Ishikawa (cell line): ENCODE measurements around the gene RTEL1.

Experiments
- CEBPB ChIP-seq: IDR thresholded peaks from 2 replicates; pipeline ENCODE4 v1.6.1; 2012
- CREB1 ChIP-seq: IDR thresholded peaks from 2 replicates; pipeline ENCODE4 v1.6.1; 2012; ENCODE audit warnings: low read depth
- EGR1 ChIP-seq: IDR thresholded peaks from 2 replicates; pipeline ENCODE4 v1.6.1; 2012
- EP300 ChIP-seq: IDR thresholded peaks from 2 replicates; pipeline ENCODE4 v1.6.1; 2012; ENCODE audit warnings: borderline replicate concordance
- FOXM1 ChIP-seq: IDR thresholded peaks from 2 replicates; pipeline ENCODE4 v1.6.1; 2012; ENCODE audit warnings: low read depth, borderline replicate concordance
- MAX ChIP-seq: IDR thresholded peaks from 2 replicates; pipeline ENCODE4 v1.6.1; 2012
- NFIC ChIP-seq: IDR thresholded peaks from 2 replicates; pipeline ENCODE4 v1.6.1; 2012
- RAD21 ChIP-seq: IDR thresholded peaks from 2 replicates; pipeline ENCODE4 v1.6.1; 2012; ENCODE audit warnings: low read depth
- REST ChIP-seq: IDR thresholded peaks from 2 replicates; pipeline ENCODE4 v1.6.1; 2012; ENCODE audit warnings: low read depth, mild to moderate bottlenecking
- TAF1 ChIP-seq: IDR thresholded peaks from 2 replicates; pipeline ENCODE4 v1.6.1; 2012; ENCODE audit warnings: low read depth, mild to moderate bottlenecking
- TCF12 ChIP-seq: IDR thresholded peaks from 2 replicates; pipeline ENCODE4 v1.6.1; 2012; ENCODE audit warnings: low read depth
- TEAD4 ChIP-seq: IDR thresholded peaks from 2 replicates; pipeline ENCODE4 v1.6.1; 2012
- USF1 ChIP-seq: IDR thresholded peaks from 2 replicates; pipeline ENCODE4 v1.6.1; 2012
- YY1 ChIP-seq: IDR thresholded peaks from 2 replicates; pipeline ENCODE4 v1.6.1; 2012; ENCODE audit warnings: low read depth
- ZBTB7A ChIP-seq: IDR thresholded peaks from 2 replicates; pipeline ENCODE4 v1.6.1; 2012; ENCODE audit warnings: low read depth

RTEL1 gene

GRCh38 chr20:63680427-63680826 is 22.3 kb downstream of the RTEL1 start:
- no peak for TF ChIP-seq REST
- no peak for TF ChIP-seq YY1
- no peak for TF ChIP-seq EGR1
- TF ChIP-seq NFIC, result no peak
- TF ChIP-seq ZBTB7A, result no peak
- no peak for TF ChIP-seq USF1
- TF ChIP-seq TCF12, result no peak
- no peak for TF ChIP-seq MAX
- no peak for TF ChIP-seq RAD21
- TF ChIP-seq TAF1, result no peak
- no peak for TF ChIP-seq CREB1
- no peak for TF ChIP-seq CEBPB
- no peak for TF ChIP-seq FOXM1
- TF ChIP-seq EP300, result no peak
- TF ChIP-seq TEAD4, result no peak

- TF ChIP-seq TCF12, result no peak
- no peak for TF ChIP-seq REST
- no peak for TF ChIP-seq NFIC
Measured at GRCh38 chr20:63680857-63681608, 22.9 kb downstream of the RTEL1 start.

- peak; percentile 32; the same call in 1 of the 2 replicates for TF ChIP-seq MAX
- no peak for TF ChIP-seq FOXM1
Measured at GRCh38 chr20:63681609-63682142, 23.6 kb downstream of the RTEL1 start.

GRCh38 chr20:63682384-63683139 is 24.4 kb downstream of the RTEL1 start:
- TF ChIP-seq TEAD4 (peak; percentile 83), CEBPB (peak; percentile 76; the same call in 1 of the 2 replicates), USF1 (peak; percentile 50; the same call in 1 of the 2 replicates), EP300 (peak; percentile 87), RAD21 (no peak), TCF12 (peak; percentile 87), MAX (no peak; the same call in 1 of the 2 replicates), REST (peak; percentile 6; the same call in 1 of the 2 replicates), FOXM1 (peak; percentile 65), ZBTB7A (no peak; the same call in 1 of the 2 replicates), NFIC (peak; percentile 88), EGR1 (no peak; the same call in 1 of the 2 replicates), YY1 (peak; percentile 61; the same call in 1 of the 2 replicates)
